Stimulated activated memory B cell treated with anti-CD40 and anti-IgM and Interleukin-4, amounts not matched to agents 10 μg/mL and 1 μg/mL and 100 μg/mL, for 72 hours (primary cell): ENCODE data around the gene RNF113B.

Experiments
- ATAC-seq: fragments of 150-1000 bp; cut with Tn5 transposase; 2 replicates; pipeline ENCODE4 v1.10.0; 2021
- H3K27ac Mint-ChIP-seq: one replicate; pipeline ENCODE4 v1.8.0; 2022; ENCODE audit warnings: mild to moderate bottlenecking, mixed read lengths
- H3K27me3 Mint-ChIP-seq: one replicate; pipeline ENCODE4 v1.8.0; 2022; ENCODE audit warnings: mixed read lengths
- H3K36me3 Mint-ChIP-seq: one replicate; pipeline ENCODE4 v1.8.0; 2022; ENCODE audit warnings: mixed read lengths
- H3K4me1 Mint-ChIP-seq: one replicate; pipeline ENCODE4 v1.8.0; 2022; ENCODE audit warnings: mixed read lengths
- H3K4me3 Mint-ChIP-seq: one replicate; pipeline ENCODE4 v1.8.0; 2022; ENCODE audit warnings: mild to moderate bottlenecking, moderate library complexity, mixed read lengths
- H3K9me3 Mint-ChIP-seq: one replicate; pipeline ENCODE4 v1.8.0; 2022; ENCODE audit warnings: mixed read lengths

Gene RNF113B

GRCh38 chr13:98214008-98214643, 37.1 kb upstream of the RNF113B start:
- H3K27me3 Mint-ChIP-seq: peaks cover 8% of the 10 kb centered on the region
- H3K4me3 Mint-ChIP-seq: no peak overlapping the region
- ATAC-seq: no peak
- H3K4me1 Mint-ChIP-seq: peaks cover 6% of the 10 kb centered on the region
- H3K36me3 Mint-ChIP-seq: no peaks in the 10 kb centered on the region
- H3K9me3 Mint-ChIP-seq: no peaks in the 10 kb centered on the region
- H3K27ac Mint-ChIP-seq: no peak overlapping the region

- no peaks in the 10 kb centered on the region for H3K36me3 Mint-ChIP-seq
- no peaks in the 10 kb centered on the region for H3K9me3 Mint-ChIP-seq
- H3K27ac Mint-ChIP-seq: no peak overlapping the region
- H3K4me1 Mint-ChIP-seq: peaks cover 6% of the 10 kb centered on the region
- no peak overlapping the region for H3K4me3 Mint-ChIP-seq
- H3K27me3 Mint-ChIP-seq: peaks cover 8% of the 10 kb centered on the region
- no peak for ATAC-seq
These were observed 36.3 kb upstream of the RNF113B start for GRCh38 chr13:98213354-98213753.

- Mint-ChIP-seq H3K4me3 (no peak overlapping the region), H3K27me3 (peaks cover 8% of the 10 kb centered on the region), H3K4me1 (peaks cover 6% of the 10 kb centered on the region), H3K36me3 (no peaks in the 10 kb centered on the region), H3K9me3 (no peaks in the 10 kb centered on the region), H3K27ac (no peak overlapping the region)
- ATAC-seq: no peak
These were observed 35.7 kb upstream of the RNF113B start for GRCh38 chr13:98212763-98213162.

- no peak for ATAC-seq
- Mint-ChIP-seq H3K4me1 (no peaks in the 10 kb centered on the region), H3K27me3 (no peaks in the 10 kb centered on the region), H3K9me3 (peaks cover 14% of the 10 kb centered on the region), H3K27ac (no peak overlapping the region), H3K4me3 (no peak overlapping the region), H3K36me3 (peaks cover 5% of the 10 kb centered on the region)
These were observed 31.5 kb upstream of the RNF113B start for GRCh38 chr13:98208606-98209005.

DNA sequence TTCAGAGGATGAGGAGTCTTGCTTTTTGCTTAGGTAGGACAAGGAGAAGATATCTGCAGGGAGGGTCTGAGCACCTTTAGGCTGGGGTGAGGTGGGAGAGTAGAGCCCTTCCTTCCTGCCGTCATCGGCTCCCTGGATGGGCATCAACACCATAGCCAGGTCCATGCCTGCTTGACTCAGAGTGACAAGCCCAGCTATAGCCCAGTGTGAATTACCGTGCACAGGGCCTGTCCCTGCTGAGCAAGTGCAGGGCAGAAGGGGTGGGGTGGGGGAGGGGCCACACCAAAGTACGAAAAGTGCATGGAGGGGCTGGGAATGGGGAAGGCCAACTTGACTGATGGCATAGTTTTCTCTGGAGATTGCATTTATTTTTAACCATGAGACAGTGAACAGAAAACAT, 30.3 kb upstream of the RNF113B start:
- H3K4me3 Mint-ChIP-seq: no peak overlapping the region
- H3K4me1 Mint-ChIP-seq: no peaks in the 10 kb centered on the region
- no peaks in the 10 kb centered on the region for H3K27me3 Mint-ChIP-seq
- peaks cover 5% of the 10 kb centered on the region for H3K36me3 Mint-ChIP-seq
- H3K27ac Mint-ChIP-seq: no peak overlapping the region
- H3K9me3 Mint-ChIP-seq: peaks cover 14% of the 10 kb centered on the region
- no peak for ATAC-seq

- ATAC-seq: no peak
- Mint-ChIP-seq H3K4me3 (no peak overlapping the region), H3K27ac (no peak overlapping the region), H3K36me3 (peaks cover 5% of the 10 kb centered on the region), H3K4me1 (no peaks in the 10 kb centered on the region), H3K27me3 (no peaks in the 10 kb centered on the region), H3K9me3 (peaks cover 14% of the 10 kb centered on the region)
These were observed 29.9 kb upstream of the RNF113B start for GRCh38 chr13:98206946-98207345.

DNA sequence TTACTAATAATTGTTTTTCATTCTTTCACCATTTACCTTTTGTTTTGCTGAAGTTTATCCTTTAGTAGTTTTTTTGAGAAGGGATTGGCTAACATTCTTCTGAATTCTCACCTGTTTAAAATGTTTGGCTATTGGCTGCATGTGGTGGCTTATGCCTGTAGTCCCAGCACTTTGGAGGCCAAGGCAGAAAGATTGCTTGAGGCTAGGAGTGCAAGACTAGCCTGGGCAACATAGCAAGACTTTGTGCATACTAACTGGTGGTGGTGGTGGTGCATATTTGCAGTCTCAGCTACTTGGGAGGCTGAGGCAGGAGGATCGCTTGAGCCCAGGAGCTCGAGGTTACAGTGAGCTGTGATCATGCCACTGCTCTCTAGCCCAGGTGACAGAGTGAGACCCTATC, 27.5 kb upstream of the RNF113B start:
- H3K27me3 Mint-ChIP-seq: no peaks in the 10 kb centered on the region
- no peaks in the 10 kb centered on the region for H3K4me1 Mint-ChIP-seq
- H3K4me3 Mint-ChIP-seq: no peak overlapping the region

DNA sequence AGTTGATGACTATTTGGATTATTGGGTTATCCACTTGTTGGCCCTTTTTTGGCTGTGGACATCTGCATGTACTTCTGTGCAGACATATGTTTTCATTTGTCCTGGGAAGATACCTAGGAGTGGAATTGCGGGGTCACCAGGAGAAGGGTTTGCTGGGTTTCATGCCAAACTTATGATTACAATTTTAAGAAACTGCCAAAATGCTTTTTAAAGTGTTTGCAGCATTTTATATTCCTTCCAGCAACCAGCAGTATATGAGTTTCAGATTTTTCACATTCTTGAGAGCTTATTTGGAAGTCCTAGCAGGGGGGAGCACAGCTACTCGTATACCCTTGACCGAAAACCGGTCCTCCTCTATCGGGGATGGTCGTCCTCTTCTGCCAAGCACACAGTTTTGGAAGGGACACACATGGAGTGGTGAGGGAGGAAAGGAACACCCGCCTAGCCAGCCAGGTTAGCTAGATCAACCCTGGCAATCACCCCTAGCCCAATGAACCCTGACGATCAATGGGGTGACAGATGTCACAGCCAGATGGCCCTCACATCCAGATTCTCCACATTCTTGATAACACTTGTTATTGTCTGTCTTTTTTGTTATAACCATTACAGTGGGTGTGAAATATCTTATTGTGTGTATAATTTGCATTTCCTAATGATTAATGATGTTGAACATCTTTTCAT, 26.7 kb upstream of the RNF113B start:
- Mint-ChIP-seq H3K9me3 (peaks cover 14% of the 10 kb centered on the region), H3K4me3 (no peak overlapping the region), H3K27ac (no peak overlapping the region), H3K27me3 (no peaks in the 10 kb centered on the region), H3K36me3 (peaks cover 5% of the 10 kb centered on the region), H3K4me1 (no peaks in the 10 kb centered on the region)
- ATAC-seq: no peak

More for the DNA sequence above, 27.5 kb upstream of the RNF113B start:
- H3K27ac Mint-ChIP-seq: no peak overlapping the region
- ATAC-seq: no peak
- peaks cover 5% of the 10 kb centered on the region for H3K36me3 Mint-ChIP-seq
- peaks cover 14% of the 10 kb centered on the region for H3K9me3 Mint-ChIP-seq

DNA sequence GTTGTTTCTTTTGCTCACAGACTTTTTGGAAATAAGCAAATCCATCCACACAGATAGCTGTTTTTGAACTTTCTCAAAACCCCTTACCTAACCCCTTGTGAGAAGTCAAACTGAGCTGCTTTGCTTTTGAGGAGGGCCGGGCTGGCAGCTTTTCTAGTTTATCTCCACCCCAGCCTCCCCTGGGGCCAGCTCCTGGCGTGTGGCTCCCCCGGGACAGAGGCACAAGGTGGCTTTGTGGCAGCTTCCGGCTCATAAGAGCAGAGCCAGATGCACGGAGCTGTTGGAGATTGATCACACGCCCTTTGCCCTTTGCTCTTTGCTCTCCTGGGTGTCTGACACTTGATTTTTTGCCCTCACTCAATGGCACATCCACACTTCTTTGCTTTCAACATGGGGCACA, 24.9 kb upstream of the RNF113B start:
- peaks cover 14% of the 10 kb centered on the region for H3K9me3 Mint-ChIP-seq
- peaks cover 5% of the 10 kb centered on the region for H3K36me3 Mint-ChIP-seq
- H3K4me3 Mint-ChIP-seq: no peak overlapping the region
- no peaks in the 10 kb centered on the region for H3K27me3 Mint-ChIP-seq
- no peak overlapping the region for H3K27ac Mint-ChIP-seq
- H3K4me1 Mint-ChIP-seq: no peaks in the 10 kb centered on the region
- ATAC-seq: peak; percentile 24

DNA sequence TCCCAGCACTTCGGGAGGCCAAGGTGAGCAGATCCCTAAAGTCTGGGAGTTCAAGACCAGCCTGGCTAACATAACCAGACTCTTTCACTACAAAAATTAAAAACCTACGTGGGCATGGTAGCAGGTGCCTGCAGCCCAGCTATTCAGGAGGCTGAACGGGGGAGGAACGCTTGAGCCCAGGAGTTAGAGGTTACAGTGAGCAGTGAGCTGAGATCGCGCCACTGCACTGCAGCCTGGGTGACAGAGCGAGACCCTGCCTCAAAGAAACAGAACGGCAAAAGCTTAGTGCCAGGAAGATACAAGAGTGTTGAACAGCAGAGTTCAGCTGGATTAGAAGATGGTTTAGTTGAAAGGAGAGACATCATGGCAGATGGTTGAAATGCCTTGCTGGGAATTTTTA, 24.1 kb upstream of the RNF113B start:
- no peaks in the 10 kb centered on the region for H3K4me1 Mint-ChIP-seq
- no peaks in the 10 kb centered on the region for H3K27me3 Mint-ChIP-seq
- H3K9me3 Mint-ChIP-seq: peaks cover 11% of the 10 kb centered on the region
- H3K27ac Mint-ChIP-seq: no peak overlapping the region
- no peak overlapping the region for H3K4me3 Mint-ChIP-seq
- ATAC-seq: no peak
- H3K36me3 Mint-ChIP-seq: peaks cover 5% of the 10 kb centered on the region

GRCh38 chr13:98200211-98200878, 23.3 kb upstream of the RNF113B start:
- Mint-ChIP-seq H3K4me3 (no peak overlapping the region), H3K27ac (no peak overlapping the region), H3K9me3 (peaks cover 3% of the 10 kb centered on the region), H3K4me1 (no peaks in the 10 kb centered on the region), H3K36me3 (no peaks in the 10 kb centered on the region), H3K27me3 (no peaks in the 10 kb centered on the region)
- ATAC-seq: no peak

GRCh38 chr13:98199480-98199879, 22.4 kb upstream of the RNF113B start:
- no peak overlapping the region for H3K27ac Mint-ChIP-seq
- ATAC-seq: no peak
- no peaks in the 10 kb centered on the region for H3K9me3 Mint-ChIP-seq
- H3K4me3 Mint-ChIP-seq: no peak overlapping the region
- H3K4me1 Mint-ChIP-seq: no peaks in the 10 kb centered on the region
- no peaks in the 10 kb centered on the region for H3K27me3 Mint-ChIP-seq
- no peaks in the 10 kb centered on the region for H3K36me3 Mint-ChIP-seq

DNA sequence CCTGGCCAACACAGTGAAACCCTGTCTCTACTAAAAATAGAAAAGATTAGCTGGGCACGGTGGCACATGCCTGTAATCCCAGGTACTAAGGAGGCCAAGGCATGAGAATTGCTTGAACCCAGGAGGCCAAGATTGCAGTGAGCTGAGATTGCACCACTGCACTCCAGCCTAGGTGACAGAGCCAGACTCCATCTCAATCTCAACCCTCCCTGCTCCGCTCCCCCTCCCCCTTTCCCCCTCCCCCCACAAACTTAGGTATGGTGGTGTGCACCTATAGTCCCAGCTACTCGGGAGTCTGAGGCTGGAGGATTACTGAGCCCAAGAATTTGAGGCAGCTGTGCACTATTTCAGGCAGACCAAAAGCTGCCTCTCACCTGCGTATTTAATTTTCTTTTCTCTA, 21.6 kb upstream of the RNF113B start:
- H3K27me3 Mint-ChIP-seq: no peaks in the 10 kb centered on the region
- H3K4me1 Mint-ChIP-seq: no peaks in the 10 kb centered on the region
- no peak for ATAC-seq
- no peaks in the 10 kb centered on the region for H3K9me3 Mint-ChIP-seq
- no peak overlapping the region for H3K4me3 Mint-ChIP-seq
- H3K36me3 Mint-ChIP-seq: no peaks in the 10 kb centered on the region
- no peak overlapping the region for H3K27ac Mint-ChIP-seq

GRCh38 chr13:98195054-98195791, 18.2 kb upstream of the RNF113B start:
- Mint-ChIP-seq H3K36me3 (no peaks in the 10 kb centered on the region), H3K4me1 (no peaks in the 10 kb centered on the region), H3K27me3 (no peaks in the 10 kb centered on the region), H3K4me3 (no peak overlapping the region), H3K9me3 (no peaks in the 10 kb centered on the region), H3K27ac (no peak overlapping the region)
- no peak for ATAC-seq

DNA sequence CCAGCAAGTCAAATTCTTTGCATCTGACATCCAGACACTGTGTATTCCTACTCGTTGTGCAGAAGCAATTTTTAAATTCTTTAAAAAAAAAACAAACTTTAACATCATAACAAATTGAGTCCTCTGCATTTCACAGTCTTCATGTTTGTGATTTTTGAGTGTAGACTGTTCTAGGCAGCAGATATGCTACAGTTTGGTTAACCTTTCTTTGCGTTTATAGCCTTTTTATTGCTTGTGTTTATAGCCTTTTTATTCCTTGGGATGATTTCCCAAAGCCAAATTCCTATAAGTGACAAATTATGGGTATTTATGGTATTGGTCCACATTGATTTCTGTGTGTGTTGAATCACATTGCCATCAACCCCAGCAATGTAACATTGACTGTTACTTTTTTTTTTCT, 14.9 kb upstream of the RNF113B start:
- Mint-ChIP-seq H3K27ac (no peak overlapping the region), H3K36me3 (no peaks in the 10 kb centered on the region), H3K9me3 (no peaks in the 10 kb centered on the region), H3K4me1 (no peaks in the 10 kb centered on the region), H3K4me3 (no peak overlapping the region), H3K27me3 (no peaks in the 10 kb centered on the region)
- ATAC-seq: no peak
